Stimulated activated CD8-positive, alpha-beta memory T cell treated with anti-CD3 and anti-CD28 coated beads, Interleukin-7, amount 100 ng/mL, for 24 hours (primary cell): ENCODE measurements around the gene CD2AP.
"Not testable (repeated sequence)": the region's sequence is repeated elsewhere in the genome, so short reads cannot be mapped to it uniquely, and the experiment has no call there.

ENCODE experiments used
- DNase-seq: peaks from one replicate; pipeline ENCODE4 v3.0.0-alpha.2; 2020; ENCODE audit warnings: low read depth

Gene CD2AP

DNA sequence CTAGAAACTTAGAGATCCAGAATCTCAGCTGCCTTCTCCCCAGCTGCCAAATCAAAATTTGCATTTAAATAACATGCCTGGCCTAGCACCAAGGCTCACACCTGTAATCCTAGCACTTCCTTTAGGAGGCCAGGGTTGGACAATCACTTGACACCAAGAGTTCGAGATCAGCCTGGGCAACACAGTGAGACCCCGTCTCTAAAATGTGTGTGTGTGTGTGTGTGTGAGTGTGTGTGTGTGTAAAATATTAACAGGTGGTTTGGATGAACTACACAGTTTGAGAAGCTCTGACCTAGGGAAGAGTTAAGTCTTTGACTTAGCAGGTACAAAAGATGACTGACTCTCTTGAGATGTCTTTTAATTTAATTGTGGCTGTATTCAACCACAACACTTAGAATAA, 20.2 kb upstream of the CD2AP start:
- DNase-seq = no peak

DNA sequence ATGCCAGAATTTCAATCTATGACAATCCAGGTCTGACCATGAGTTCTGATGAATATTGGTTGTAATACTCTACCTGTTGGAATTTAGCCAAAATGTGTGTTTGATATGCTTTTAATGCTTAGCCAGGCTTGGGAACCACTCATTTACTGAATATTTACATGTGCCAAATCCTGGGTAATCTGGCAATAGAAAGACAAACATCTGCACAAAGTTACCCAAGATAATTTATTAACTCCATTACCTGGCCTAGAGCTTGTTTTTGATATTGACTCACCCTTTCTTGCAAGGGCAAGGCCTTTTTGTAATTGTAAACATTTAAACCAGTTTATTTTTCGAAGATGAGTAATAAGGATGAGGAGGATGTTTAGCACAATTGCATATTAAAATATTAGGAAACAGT, 13.5 kb upstream of the CD2AP start:
- no peak for DNase-seq

DNA sequence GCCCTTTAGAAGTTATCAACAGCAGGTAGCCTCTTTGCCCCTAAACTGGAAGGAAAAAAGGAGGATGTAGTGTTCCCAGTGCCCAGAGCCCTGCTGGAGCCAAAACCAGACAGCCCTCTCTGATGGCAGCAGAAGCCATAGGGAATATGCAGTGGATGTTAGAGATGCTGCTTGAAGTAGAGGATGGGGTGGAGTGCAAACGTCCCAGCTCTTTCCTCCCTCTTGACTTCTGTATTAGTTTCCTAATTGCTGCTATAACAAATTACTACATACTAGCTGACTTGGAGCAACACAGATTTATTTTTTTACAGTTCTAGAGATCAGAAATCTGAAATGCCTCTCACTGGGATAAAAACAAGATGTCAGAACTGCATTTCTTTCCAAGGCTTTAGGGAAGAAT, 12.5 kb upstream of the CD2AP start:
- no peak for DNase-seq

DNA sequence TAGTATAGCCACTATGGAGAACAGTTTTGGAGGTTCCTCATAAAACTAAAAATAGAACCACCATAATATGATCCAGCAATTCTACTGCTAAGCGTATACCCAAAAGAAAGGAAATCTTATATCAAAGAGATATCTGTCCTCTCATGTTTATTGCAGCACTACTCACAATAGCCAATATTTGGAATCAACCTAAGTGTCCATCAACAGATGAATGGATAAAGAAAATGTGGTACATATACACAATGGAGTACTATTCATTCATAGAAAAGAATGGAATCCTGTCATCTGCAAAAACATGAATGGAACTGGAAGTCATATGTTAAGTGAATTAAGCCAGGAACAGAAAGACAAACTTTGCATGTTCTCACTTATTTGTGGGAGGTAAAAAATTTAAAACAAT, 5.7 kb upstream of the CD2AP start:
- DNase-seq = no peak

DNA sequence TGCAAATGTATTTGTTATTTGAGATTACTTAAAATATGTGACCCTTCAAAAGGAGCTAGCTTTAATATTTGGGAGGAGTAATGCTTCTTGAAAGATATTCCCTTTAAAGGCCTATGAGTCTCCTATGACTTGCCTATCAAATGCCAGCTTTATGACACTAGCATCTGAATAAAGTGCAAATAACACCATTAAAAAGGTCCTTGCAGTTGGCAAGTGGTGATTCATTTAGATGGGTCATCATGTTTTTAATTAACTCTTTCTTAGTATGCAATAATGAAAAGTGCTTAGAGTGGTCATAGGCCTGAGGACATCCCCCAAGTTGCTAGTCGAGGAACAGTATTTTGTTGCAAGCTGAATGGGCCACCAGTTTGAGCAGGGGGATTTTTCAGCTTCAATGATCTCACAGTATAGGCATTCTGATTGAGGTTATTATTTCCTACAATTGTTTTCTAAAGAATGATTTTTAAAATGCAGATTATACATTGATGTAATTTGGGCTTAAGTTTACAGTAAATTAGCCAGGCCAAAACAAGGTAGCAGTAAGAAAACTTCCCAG, 3.7 kb upstream of the CD2AP start:
- DNase-seq = no peak

DNA sequence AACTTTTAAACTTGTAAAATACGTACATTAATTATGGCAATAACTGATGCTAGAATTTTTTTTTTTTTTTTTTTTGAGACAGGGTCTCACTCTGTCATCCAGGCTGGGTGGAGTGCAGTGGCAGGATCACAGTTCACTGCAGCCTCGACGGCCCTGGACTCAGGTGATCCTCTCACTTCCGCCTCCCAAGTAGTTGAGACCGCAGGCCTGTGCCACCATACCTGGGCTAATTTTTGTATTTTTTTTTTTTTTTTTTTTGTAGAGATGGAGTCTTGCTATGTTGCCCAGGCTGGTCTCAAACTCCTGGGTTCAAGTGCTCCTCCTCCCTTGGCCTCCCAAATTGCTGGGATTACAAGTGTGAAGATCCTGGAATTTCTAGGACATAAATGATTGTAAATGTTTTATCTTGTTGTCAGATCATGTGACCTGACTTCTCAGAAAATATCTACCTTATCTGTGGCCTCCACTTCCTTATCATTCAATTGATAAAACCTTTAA, 2.2 kb upstream of the CD2AP start:
- no peak for DNase-seq

DNA sequence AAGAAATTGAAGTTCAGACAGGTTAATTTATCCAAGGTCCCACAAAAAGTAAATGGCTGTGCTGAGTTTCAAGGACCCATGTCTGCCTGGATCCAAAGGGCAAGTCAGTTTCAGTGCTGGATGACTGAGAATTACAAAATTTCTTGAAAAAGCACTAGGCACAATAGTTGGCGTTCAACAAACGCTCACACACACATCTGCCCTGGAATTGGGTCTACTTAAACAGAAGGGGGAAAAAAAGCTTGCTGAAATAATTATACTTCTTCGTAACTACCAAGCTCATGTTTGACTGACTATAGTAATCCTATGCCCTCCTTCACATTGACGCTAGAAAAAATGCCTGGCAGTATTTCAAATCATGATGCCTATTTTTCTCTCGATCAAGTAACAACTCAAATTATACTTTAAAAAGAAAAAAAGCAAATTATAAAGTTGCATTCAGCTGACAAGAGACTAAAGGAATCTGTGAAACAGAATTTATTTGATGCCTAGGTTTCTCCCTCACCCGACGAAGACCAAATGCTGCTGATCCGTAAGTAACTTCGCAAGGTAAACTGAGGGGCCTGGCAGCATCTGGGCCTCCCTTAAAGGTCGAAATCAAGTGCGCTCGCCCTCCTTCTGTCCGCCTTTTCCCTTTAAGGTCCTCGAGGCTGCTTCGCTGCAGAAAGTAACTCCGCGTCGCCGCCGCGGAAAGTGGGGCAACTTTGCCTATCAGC, 650 bp upstream of the CD2AP start:
- DNase-seq = no peak

DNA sequence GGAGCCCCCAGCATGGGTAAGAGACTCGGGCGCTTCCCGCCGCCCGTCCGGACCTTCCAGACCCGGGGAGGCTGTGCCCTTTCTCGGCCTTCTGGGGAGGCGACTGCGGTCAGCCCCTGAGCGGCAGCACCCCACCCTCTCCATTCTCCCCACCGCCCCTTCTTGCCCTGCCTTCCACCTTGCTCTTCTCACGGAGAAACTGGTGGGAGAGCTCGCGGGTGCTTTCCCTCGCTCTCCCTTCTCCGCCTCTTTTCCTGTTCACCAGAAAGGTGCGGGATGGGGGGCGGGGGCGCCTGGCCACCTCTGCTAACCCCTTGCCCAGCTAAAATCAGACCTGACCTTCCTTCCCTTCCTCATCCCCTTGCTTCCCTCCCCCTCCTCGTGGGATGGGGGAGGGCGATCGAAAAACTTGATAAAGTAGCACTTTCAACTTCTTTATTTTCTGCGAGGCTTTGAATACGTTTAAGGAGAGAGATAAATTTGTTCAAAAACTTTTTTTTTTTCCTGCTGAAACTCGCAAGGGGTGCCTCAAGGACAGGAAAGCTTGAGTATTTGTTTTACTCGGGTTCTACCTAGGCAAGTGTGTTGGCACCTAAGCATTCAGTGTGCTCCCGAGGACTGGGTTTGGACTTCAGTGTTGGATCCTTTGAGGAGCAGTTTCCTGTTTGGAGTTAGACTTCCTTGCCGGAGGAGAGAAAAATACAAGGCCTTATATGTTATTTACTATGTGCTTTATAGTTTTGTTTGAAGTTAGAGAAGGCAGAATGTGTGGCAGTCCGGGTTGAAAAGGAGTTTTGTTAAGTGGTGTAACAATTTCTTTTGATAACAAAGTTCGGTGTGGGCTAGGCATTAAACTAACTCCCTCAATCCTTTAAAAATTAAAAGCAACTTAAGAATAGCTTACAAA, 897 bp downstream of the CD2AP start:
- no peak for DNase-seq

DNA sequence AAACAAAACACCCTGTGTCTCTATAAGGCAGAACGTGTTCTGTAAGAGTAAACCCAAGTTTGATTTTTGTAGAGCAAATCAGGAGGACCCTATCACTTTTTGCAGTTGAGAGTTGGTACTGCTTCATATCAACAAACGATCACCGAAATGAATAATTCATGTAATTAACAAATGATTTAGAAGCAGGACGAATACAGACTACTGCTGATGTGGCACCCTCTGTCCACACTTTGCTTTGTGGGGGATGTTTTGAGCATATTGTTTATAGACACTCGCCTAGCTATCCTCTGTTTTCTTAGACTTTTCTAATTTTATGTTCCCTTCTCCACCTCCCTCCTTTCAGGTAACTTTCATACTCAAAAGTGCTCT, 1.5 kb downstream of the CD2AP start:
- no peak for DNase-seq

DNA sequence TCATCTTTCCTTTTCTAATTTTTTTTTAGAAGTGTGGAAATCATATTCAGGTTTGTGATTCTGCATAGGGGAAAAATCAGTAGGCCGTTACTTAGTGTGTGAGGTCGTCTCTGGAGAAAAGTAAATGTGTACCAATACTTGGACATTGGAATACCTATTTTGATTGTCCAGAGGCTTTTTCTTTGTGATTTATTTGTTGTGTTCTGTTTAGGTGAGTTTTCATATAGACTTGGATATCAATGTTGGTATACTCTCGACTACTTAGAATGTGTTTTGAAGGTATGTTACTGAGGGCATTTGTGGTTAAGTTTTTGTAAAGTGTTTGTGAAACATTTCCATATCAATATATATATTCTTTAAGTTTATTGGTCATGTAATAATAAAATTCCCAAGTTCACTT, 2.3 kb downstream of the CD2AP start:
- no peak for DNase-seq

DNA sequence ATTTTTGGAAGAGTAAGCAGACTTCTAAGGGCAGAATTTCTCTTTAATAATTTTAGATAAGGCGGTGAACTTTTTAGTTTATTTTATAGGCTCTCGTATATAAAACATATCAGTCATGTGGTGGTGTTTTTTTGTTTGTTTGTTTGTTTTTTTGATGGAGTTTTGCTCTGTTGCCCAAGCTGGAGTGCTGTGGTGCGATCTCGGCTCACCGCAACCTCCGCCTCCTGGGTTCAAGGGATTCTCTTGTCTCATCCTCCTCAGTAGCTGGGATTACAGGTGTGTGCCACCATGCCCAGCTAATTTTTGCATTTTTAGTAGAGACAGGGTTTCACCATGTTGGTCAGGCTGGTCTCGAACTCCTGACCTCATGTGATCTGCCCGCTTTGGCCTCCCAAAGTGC, 3.6 kb downstream of the CD2AP start:
- DNase-seq = not testable (repeated sequence)

DNA sequence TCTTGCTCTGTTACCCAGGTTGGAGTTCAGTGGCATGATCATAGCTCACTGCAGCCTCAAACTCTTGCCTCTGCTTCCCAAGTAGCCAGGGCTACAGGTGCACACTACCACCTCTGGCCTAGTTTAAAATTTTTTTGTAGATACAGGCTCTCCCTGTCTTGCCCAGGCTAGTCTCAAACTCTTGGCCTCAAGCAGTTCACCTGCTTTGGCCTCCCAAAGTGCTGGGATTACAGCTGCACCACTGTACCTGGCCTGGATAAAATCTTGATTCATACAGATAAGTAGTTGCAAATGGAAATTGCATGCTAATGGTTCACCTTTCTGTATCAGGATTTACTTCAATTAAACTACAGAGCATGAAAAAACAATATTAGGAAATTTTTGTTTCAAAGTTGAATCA, 4.2 kb downstream of the CD2AP start:
- no peak for DNase-seq

DNA sequence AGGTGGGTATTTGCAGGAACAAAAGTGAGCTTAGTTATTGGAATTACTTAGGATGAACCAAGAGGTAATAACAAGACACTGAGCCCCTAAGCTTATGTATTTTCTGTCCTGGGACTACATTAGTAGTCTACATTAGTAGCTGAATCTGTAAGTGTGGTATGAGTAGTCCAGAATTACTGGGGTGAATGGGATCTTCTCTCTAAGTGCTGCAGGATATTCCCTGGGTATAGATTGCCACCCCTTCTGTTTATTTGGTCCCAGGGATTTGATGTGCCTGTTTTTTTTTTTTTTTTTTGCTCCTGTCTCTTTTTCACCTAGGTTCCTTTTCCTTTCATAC, 5.9 kb downstream of the CD2AP start:
- no peak for DNase-seq

DNA sequence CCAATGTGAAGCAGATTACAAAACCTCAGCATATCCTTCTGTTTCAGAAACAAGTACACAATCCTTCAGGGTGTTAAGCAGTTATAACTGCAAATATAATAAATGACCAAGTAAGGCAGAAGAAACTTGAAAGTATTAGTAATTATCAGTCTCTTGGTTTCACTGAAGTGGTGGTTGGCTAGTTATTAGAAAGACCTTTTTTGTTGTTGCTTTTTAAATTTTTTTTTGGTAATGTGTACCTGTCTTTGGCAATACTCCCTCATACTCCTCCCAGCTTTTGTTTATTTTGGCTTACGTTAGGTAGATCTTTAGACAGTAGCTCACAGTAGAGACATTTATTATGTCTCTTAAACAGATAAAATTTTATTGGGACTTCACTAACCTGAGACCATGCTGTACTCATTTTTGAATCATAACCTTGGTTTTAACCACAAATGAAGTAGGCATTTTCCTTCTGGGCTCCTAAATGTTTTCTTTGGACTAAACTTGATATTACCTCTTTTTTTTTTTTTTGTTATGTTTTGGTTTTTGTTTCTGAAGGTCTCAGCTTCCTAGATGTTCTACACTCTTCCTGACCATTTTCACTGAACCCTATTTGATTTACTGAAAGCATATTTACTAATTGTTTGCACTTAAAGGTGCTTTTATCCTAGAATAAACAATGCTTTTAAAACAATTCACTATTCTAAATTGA, 6.4 kb downstream of the CD2AP start:
- no peak for DNase-seq

DNA sequence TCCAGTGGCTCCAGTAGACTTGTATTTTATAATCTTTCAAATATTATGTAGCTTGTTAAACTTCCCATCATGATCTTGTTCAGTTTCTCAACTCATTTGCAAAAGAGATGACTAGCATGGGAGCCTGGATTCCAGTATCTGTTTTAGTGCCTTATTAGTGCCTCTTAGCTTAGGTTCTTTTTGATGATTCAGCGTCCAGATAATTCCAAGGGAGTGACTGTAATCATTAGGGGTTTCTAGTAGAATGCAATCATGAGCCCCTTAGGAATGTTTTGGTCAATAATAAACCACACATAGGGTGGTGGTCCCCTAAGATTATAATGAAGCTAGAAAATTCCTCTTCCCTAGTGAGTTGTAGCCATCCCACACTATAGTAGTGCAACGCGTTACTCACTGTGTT, 7.0 kb downstream of the CD2AP start:
- no peak for DNase-seq

DNA sequence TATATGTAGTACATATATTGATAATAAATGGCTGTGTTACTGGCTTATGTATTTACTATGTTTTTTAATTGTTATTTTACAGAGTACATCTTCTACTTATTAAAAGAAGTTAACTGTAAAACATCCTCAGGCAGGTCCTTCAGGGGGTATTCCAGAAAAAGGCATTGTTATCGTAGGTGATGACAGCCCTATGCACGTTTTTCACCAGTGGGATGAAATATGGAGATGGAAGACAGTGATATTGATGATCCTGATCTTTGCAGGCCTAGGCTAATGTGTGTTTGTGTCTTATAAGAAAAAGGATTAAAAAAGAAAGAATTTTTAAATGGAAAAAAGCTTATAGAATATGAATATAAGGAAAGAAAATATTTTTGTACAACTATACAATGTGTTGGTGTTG, 7.5 kb downstream of the CD2AP start:
- DNase-seq = no peak

DNA sequence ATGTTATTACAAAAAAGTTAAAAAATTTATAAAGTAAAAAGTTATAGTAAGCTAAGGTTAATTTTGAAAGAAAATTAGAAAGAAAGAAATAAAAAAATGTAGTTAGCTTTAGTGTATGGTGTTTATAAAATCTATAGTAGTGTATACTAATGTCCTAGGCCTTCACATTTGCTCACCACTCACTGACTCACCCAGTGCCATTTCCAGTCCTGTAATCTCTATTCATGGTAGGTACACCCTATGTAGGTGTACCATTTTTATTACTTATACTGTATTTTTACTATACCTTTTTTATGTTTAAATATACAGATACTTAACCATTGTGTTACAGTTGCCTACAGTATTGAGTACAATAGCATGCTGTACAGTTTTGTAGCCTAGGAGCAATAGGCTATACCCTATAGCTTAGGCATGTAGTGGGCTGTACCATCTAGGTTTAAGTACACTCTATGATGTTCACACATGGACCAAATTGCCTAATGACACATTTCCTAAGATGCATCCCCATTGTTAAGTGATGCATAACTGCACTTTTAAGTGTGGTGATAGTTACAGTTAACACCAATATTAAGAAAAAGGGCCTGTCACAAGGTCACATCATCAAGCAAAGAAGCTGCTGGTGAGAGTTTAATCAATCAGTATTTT, 8.0 kb downstream of the CD2AP start:
- no peak for DNase-seq

DNA sequence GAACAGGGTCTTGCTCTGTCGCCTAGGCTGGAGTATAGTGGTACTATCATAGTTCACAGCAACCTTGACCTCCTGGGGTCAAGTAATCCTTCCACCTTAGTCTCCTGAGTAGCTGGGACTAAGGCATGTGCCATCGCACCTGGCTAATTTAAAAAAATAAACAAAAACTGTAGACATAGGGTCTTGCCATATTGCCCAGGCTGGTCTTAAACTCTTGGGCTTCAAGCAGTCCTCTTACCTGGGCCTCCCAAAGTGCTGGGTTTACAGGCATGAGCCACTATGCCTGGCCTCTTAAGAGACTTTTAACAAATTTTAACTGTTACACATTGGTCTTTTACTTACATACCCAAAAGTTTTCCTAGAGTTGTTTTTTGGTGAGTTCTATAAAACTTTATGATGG, 12.4 kb downstream of the CD2AP start:
- DNase-seq = no peak

DNA sequence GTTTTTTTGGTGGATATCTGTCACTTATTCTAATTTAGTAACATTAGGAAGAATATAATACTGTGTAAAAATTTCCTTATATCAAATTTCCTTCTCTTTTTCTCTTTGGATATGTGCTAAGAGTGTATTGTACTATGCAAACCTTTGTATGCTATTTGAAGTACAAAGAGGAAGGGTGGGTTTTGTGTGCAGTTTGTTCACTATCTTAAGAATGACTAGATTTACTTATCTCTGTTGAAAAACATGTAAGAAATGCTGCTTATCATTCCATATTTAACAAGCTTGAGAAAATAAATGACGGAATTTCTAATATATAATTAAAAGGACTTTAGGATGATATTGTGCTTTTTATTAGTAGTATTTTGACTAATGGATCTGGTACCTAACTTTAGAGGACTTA, 13.1 kb downstream of the CD2AP start:
- DNase-seq = no peak

DNA sequence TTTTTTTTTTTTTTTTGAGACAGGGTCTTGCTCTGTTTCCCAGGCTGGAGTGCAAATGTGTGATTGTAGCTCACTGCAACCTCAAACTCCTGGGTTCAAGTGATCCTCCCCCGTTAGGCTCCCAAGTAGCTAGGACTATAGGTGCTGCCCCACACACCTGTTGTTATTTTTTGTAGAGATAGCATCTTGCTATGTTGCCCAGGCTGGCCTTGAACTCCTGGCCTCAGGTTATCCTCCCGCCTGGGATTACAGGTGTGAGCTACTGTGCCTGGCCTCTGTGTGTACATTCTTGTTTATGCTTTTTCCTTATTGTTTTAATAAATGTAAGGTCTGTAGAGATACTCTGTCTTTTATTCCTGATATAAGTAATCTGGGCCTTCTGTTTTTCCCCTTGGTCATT, 14.8 kb downstream of the CD2AP start:
- no peak for DNase-seq

DNA sequence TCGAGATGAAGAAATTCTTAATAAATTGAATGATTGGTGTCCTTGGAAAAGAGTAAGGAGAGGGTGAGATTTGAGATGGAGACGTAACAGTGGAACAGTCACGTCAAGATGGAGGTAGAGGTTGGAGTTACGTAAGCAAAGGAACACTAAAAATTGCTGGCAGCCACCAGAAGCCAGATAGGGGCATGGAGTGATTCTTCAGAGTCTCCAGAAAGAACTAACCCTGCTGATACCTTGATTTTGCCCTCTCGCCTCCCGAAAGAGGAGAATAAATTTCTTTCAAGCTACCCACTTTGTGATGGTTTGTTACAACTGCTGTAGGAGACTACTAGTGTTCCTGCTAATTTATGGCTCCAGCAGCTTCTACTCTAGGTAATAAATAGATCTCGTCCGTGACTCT, 17.6 kb downstream of the CD2AP start:
- no peak for DNase-seq

DNA sequence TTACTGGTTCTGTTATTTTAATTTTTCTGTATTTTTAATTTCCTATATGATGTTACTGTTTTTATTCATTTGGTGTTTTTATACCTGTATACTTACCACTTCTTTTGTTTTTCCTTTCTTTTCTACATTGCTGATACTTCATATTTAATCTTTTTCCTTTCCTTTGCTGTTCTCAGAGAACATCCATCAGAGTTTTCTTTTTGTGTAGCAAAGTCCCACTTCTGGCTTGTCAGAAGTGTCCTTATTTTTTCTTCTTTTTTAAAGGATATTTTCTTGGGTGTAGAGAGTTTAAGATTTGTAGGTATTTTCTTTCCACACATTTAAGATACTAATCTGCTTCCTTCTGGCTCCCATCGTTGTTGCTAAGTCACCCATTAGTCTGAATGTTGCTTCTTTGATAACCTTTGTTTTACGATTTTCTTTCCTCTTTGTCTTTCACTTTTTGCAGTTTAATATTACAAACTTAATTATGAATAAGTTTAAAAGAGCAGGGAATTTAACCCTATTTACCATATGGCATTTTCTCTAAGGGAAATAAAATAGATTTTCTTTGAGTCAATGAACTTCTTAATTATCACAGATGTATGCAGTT, 18.5 kb downstream of the CD2AP start:
- DNase-seq = no peak
